Measurements from ENCODE around the gene ALX4.

The ALX4 gene

DNA sequence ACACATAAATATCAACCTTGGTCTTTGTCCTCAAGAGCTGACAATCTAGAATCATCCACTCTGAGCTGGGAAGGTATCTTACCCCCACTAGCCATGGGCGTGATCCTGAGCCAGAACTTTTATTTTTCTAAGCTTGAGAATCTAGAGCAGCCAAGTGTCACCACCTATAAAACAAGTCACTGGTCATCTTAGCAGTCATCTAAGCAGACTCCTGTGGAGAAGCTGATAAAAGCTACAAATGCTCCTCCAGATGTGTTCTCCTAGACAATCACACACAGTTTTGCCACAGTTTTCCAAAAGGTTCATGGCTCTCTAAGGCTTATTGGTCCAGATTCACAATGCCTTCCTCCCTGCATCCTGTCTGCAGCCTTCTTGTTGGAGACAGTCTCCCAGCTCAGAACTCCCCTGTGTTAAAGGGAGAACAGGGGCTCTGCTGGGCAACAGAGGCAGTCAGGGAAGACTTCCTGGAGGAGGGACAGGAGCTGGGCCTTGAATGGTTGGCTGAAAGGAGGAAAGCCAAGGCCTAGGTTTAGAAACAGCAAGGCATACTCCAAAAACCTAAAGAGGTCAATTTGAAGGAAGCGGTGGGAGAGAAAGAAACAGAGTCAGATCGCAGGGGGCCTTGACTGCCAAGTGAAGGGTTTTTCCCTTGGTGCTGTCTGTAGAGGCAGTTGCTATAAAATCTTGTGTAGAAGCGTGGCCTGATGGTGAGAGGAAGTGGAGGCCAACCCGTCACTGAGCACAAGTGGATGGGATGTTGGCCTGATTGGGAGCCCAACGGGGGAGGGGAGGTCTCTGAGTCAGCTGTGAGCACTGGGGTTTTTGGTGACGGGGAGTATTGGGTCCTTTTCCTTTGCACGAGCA is 42.0 kb downstream of the ALX4 start:
- no peak for DNase-seq (ENCODE audit: low read depth)

- DNase-seq (ENCODE audit: low read depth), result no peak
Measured at GRCh38 chr11:44267006-44267749, 42.8 kb downstream of the ALX4 start.

GRCh38 chr11:44266056-44266780 is 43.7 kb downstream of the ALX4 start:
- no peak for DNase-seq (ENCODE audit: low read depth)

DNA sequence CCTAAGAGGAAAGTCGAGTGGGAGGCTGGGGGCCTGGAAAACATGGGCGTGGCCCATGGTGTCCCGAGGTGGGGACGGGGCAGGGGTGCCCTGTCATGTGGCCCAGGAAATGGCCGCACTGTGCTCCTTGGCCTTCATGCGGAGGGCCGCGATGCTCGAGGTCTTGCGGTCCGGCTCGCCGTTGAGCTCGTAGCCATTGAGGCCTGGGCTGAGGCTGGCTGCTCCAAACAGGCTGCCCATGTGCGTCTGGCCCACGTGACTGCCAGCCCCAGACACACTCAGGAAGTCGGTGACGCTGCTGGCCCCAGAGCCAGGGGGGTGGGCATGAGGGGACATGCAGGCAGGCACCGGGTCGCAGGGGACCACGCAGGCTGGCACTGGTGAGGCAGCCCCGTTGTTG is 45.2 kb downstream of the ALX4 start:
- DNase-seq (ENCODE audit: low read depth), result no peak

DNA sequence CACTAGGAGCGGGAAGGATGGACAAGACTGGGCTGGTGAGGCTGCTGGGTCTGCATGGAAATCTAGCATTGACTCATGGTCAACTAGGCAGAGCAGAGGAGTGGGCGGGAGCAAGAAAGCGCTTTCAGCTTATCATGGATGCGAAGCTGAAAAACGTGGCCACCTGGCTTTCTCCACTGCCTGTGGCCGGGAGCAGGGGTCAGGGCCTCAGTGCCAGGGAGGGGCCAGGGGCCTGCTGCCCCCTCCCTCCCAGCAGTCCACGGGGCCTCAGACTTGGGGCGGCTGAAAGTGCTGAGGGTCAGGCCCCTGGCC is 45.5 kb downstream of the ALX4 start:
- no peak for DNase-seq (ENCODE audit: low read depth)

DNA sequence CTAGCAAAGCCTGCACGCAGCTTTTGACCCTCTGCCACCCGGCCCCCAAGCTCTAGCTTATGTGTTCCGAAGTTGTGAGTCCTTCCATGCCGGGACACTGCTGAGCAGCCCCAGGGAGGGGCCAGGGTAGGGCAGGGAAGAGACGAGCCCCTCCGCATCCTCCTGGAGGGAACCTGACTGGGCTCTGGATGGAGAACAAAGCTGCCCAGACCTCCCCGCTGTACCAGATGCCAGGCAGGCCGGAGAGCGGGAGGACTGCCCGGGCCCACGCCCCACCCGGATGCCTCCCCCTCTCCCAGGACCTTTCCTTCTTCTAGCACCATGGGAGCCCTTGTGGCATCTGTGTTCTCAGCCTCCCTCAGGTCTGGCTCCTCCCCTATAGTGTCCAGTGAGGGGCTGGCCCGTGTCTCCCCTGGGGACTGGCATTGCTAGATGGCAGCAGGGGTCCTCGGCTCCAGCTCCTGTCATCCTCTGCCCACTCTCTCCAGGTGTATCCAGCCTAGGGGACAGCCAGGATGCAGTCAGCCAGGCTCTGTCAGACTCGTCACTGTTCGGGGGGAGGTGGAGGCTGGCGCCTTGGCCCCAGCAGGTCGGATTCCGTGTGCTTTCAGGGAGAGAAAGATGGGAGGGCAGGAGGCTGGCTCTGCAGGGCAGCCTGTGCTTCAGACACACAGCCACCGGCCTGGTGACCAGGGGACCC is 46.1 kb downstream of the ALX4 start:
- DNase-seq (ENCODE audit: low read depth), result no peak

DNA sequence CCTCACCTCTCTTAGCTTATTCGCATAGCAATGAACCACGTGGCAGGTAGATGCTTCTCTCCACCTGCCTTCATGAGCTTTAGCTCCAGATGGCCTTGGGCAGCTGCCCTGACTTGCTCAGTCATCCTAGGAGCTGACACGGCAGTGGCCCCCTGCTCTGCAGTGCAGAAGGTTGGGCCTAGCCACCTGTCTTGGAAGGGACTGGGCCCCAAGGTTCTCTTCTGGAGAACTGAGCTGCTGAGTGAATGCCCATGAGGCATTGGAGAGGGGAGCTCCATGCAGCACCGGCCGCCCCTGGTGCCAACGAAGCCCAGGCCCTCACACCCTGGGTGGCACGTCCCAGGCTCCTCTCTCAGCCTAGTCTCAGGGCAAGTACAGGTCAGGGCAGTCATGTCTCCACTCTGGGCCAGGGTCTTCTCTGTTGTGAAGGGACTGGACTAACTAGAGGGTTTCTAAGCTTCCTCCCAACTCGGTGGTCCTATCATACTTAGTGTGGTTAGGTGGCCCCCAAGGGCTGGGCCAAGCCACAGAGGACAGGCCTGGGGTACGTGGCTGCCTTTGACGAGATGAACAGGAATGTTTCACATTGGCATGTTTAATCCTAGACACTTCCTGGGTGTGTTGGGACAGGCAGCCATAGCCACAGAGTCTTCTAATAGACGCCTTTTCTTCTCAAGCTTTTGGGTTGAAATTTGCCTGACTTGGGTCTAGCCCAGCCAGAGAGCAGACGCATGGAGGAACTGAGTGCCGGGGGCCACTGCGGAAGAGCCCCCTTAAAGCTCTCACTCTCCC is 47.9 kb downstream of the ALX4 start:
- DNase-seq (ENCODE audit: low read depth), result no peak

- no peak for DNase-seq (ENCODE audit: low read depth)
Measured at GRCh38 chr11:44260081-44260480, 49.9 kb downstream of the ALX4 start.

DNA sequence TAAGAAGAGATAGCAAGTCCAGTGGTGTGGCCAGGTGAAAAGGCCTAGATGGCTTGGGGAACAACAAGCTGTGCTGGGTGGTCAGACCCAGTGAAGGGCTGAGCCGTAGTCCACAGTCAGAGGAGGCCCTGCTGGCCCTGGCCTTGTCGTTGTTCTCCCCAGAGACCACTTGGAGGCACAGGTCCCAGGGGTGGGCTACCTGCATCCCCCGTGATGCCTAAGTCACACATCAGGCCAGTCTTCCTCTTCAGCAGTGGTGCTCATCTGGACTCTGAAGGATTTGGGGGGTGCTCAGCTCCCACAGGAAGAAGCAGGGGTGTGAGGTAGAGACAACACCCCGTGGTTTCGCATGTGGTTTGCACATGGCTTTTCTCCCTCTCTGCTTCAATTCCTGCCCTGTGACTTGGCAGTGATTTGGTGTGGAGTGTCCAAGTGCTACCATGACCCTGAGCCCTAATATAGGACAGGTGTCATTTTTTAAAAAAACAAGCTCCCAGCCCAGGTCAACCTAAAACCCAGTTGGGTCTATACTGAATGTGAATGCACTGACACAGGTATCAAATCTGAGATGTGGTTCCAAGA is 51.0 kb downstream of the ALX4 start:
- no peak for DNase-seq (ENCODE audit: low read depth)

DNA sequence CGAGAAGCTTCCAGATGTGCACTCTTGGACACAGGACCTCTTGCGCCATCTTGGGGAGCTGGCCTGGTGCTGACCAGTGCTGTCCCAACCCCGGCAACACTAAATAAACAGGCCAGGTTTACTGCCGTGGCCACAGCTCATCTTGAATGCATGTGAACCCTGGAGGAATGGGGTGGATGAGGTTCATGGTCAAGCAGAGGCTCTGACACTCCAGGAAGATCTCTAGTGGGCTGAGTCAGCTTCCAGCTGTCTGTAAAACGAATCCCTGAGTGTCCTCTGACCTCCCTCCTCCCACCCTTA is 51.8 kb downstream of the ALX4 start:
- DNase-seq (ENCODE audit: low read depth), result no peak

GRCh38 chr11:44257338-44258189 is 52.4 kb downstream of the ALX4 start:
- DNase-seq (ENCODE audit: low read depth), result no peak

GRCh38 chr11:44256673-44257291 is 53.2 kb downstream of the ALX4 start:
- DNase-seq (ENCODE audit: low read depth), result no peak

DNA sequence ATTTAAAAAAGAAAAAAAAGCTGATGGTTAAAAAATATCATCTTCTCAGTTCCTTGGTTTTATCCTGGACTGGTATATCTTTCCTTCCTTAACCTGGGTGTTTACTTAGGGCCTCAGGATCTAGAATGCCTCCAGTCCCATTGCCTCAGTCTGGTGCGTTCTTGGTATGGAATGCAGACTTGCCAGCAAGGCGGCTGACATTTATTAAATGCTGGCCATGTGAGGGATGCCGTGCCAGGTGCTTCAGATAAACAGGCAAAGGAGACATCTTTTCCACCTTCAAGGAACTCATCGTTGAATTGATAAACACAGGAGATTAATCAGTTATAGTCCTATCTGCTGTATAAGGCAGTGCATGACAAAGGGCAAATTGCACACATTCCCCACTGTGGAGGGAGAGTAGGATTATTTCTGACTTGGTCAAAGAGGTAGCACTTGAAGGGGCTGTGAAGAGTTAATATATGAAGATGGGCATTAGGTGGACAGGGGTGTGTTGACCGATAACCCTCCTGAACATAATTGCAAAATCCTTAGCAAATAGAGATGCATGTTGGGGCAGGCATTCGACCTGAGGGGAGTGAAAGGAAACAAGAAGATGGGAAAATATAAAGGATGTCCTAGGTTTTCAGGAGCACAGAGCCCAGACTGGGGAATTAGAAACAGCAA is 54.4 kb downstream of the ALX4 start:
- DNase-seq (ENCODE audit: low read depth), result no peak

DNA sequence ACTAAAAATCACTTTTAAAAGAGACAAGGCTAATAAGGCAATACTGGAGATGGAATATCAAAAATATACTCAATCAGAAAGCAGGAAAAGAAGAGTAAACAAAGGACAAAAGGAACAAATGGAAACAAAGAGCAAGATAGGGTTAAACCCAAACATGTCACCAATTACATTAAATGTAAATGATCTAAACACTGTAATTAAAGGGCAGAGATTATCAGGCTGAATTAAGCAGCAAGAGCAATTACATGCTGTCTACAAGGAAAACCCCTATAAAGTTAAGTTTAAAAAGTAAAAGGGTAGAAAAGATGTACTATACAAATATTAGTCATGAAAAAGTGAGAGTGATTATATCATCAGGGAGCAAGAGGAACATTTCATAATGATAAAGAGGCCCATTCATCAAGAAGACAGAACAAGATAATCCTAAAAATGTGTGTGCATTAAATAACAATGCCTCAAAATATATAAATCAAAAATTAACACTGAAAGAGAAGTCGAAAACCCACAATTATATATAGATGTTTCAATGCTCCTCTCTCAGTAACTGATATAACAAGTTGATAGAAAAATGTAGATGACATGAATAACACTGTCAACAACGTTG is 56.8 kb downstream of the ALX4 start:
- DNase-seq (ENCODE audit: low read depth), result no peak

DNA sequence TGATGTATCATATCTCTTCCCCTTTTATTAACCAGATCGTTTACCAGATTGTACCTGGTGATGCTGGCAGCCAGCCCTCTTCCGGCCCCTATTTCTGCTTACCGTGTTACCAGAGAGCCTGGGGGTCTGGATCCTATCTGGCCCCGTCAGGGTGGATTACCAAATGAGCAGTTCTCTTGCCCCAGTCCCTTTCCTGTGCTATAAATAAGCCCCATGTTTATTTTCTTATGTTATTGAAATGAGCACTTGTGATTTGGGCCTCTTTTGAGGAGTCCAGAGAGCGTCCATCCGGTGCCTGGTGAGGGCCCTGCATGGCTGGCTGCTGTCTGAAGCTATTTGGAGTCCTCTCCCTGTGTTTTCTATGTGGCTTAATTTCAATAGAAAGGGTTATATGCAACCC is 59.5 kb downstream of the ALX4 start:
- DNase-seq (ENCODE audit: low read depth), result no peak

DNA sequence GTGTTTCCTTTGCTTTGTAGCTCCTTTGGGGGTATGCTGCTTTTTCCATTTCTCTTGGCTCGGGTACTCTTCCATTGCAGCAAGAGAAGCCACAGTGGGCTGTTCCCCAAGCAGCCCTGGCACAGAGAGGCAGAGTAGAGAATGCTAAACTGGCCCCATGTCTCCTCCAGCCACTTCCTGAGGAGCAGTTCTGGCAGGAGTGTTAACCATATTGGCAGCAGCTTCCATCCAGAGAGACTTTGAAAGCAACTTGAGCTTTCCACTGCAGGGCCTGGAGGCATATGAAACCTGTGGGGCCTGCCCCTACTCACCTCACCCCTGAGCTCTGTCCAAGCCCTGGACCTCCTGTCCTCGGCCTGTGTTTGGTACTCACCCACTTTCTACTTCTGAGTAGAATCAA is 61.8 kb downstream of the ALX4 start:
- no peak for DNase-seq (ENCODE audit: low read depth)

DNA sequence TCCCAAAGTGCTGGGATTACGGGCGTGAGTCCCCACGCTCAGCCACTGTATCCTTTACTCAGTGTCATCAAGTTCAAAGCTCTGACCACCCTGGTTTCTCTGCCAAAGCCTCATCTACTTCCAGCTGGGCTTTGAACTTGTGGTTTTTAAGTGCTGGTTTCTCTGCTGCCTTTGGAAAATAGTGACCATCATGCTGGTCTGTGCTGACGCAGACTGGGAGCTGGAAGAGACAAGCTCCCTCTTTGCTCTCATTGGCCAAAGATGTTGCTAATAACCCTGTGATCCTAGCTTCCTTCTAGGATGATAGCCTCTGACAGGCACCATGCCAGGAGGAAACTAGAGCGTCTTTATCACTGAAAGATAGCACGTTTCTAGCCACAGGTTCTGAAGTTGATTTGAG is 62.4 kb downstream of the ALX4 start:
- DNase-seq (ENCODE audit: low read depth), result no peak

DNA sequence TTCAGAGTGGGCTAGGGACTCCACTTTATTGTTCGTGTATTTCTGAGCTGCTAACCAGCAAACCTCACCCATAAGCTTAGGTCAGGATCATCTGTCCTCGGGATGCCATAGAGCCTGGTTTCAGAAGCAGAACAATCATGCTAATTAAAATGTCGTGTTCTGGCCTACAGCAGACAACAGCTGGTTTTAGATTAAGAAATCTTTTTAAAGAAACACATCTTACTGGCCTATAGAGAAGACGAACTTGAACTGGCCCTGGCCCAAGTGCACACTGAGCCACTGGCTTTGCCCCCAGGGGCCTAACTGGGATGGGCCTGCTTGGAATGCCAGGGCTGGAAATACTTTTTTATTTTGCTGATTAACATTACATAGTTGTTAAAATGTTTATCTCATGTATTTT is 63.2 kb downstream of the ALX4 start:
- DNase-seq (ENCODE audit: low read depth), result no peak
